Measurements from ENCODE around the gene BMP7. TPM values are rescaled to one million over a fixed set of nuclear protein-coding genes. Genes with fewer than 3 reads are reported as not detected.

The BMP7 gene
- total and polyA plus RNA-seq, 2 of the 8 experiments (the other 6 are each of a cell fraction or from before 2014, with no cell fraction given): 9.2 to 14.7 TPM

DNA sequence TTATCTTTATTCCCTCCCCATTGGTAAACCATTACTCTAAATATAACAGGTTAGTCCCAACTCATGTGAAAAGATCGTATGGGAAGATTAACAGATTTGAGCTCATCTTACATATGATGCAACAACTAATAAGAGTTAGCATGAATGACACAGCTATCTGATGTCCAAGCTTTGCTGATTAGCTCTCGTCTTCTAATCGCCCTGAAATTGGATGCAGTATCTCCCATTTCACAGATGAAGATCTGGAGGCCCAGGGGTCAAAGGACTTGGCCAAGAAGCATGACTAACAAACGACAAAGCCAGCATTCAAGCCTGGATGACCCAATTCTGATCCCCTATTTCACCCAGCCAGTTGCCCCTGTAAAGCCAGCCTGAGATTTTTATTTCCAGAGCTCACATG, 8.4 kb upstream of the BMP7 start (continued):
- TF ChIP-seq, protein P1, sequence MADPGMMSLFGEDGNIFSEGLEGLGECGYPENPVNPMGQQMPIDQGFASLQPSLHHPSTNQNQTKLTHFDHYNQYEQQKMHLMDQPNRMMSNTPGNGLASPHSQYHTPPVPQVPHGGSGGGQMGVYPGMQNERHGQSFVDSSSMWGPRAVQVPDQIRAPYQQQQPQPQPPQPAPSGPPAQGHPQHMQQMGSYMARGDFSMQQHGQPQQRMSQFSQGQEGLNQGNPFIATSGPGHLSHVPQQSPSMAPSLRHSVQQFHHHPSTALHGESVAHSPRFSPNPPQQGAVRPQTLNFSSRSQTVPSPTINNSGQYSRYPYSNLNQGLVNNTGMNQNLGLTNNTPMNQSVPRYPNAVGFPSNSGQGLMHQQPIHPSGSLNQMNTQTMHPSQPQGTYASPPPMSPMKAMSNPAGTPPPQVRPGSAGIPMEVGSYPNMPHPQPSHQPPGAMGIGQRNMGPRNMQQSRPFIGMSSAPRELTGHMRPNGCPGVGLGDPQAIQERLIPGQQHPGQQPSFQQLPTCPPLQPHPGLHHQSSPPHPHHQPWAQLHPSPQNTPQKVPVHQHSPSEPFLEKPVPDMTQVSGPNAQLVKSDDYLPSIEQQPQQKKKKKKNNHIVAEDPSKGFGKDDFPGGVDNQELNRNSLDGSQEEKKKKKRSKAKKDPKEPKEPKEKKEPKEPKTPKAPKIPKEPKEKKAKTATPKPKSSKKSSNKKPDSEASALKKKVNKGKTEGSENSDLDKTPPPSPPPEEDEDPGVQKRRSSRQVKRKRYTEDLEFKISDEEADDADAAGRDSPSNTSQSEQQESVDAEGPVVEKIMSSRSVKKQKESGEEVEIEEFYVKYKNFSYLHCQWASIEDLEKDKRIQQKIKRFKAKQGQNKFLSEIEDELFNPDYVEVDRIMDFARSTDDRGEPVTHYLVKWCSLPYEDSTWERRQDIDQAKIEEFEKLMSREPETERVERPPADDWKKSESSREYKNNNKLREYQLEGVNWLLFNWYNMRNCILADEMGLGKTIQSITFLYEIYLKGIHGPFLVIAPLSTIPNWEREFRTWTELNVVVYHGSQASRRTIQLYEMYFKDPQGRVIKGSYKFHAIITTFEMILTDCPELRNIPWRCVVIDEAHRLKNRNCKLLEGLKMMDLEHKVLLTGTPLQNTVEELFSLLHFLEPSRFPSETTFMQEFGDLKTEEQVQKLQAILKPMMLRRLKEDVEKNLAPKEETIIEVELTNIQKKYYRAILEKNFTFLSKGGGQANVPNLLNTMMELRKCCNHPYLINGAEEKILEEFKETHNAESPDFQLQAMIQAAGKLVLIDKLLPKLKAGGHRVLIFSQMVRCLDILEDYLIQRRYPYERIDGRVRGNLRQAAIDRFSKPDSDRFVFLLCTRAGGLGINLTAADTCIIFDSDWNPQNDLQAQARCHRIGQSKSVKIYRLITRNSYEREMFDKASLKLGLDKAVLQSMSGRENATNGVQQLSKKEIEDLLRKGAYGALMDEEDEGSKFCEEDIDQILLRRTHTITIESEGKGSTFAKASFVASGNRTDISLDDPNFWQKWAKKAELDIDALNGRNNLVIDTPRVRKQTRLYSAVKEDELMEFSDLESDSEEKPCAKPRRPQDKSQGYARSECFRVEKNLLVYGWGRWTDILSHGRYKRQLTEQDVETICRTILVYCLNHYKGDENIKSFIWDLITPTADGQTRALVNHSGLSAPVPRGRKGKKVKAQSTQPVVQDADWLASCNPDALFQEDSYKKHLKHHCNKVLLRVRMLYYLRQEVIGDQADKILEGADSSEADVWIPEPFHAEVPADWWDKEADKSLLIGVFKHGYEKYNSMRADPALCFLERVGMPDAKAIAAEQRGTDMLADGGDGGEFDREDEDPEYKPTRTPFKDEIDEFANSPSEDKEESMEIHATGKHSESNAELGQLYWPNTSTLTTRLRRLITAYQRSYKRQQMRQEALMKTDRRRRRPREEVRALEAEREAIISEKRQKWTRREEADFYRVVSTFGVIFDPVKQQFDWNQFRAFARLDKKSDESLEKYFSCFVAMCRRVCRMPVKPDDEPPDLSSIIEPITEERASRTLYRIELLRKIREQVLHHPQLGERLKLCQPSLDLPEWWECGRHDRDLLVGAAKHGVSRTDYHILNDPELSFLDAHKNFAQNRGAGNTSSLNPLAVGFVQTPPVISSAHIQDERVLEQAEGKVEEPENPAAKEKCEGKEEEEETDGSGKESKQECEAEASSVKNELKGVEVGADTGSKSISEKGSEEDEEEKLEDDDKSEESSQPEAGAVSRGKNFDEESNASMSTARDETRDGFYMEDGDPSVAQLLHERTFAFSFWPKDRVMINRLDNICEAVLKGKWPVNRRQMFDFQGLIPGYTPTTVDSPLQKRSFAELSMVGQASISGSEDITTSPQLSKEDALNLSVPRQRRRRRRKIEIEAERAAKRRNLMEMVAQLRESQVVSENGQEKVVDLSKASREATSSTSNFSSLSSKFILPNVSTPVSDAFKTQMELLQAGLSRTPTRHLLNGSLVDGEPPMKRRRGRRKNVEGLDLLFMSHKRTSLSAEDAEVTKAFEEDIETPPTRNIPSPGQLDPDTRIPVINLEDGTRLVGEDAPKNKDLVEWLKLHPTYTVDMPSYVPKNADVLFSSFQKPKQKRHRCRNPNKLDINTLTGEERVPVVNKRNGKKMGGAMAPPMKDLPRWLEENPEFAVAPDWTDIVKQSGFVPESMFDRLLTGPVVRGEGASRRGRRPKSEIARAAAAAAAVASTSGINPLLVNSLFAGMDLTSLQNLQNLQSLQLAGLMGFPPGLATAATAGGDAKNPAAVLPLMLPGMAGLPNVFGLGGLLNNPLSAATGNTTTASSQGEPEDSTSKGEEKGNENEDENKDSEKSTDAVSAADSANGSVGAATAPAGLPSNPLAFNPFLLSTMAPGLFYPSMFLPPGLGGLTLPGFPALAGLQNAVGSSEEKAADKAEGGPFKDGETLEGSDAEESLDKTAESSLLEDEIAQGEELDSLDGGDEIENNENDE (IDR thresholded peaks at IDR 0.05; ENCODE audit: insufficient replicate concordance, low read length): no peak

All from H1 (cell line).